ENCODE results near the gene RABL3.
"Not testable (repeated sequence)": the region's sequence is repeated elsewhere in the genome, so short reads cannot be mapped to it uniquely, and the experiment has no call there.

RABL3 gene

GRCh38 chr3:120682095-120682681 lies 60.1 kb downstream of the RABL3 start, which contains the start of gene HGD:
HGD (minus strand) TSS chr3:120682239; CDS start chr3:120682111, 128 bp downstream.
- DNase-seq, result no peak

- no peak for DNase-seq
Observed at GRCh38 chr3:120681506-120682038, 60.7 kb downstream of the RABL3 start.

GRCh38 chr3:120681018-120681417 lies 61.3 kb downstream of the RABL3 start:
- no peak for DNase-seq

GRCh38 chr3:120680193-120680894 lies 62.0 kb downstream of the RABL3 start:
- DNase-seq, result no peak

GRCh38 chr3:120678984-120679383 lies 63.3 kb downstream of the RABL3 start:
- no peak for DNase-seq

GRCh38 chr3:120678331-120678947 lies 63.9 kb downstream of the RABL3 start:
- DNase-seq, result peak; percentile 27

GRCh38 chr3:120677193-120677592 lies 65.1 kb downstream of the RABL3 start:
- not testable (repeated sequence) for DNase-seq

- DNase-seq, result no peak
Observed at GRCh38 chr3:120673116-120673515, 69.2 kb downstream of the RABL3 start.

GRCh38 chr3:120670576-120670975 lies 71.7 kb downstream of the RABL3 start:
- no peak for DNase-seq

GRCh38 chr3:120664926-120665325 lies 77.4 kb downstream of the RABL3 start:
- no peak for DNase-seq

GRCh38 chr3:120661945-120662344 lies 80.4 kb downstream of the RABL3 start:
- no peak for DNase-seq

- DNase-seq, result no peak
Observed at GRCh38 chr3:120661106-120661905, 81.0 kb downstream of the RABL3 start.

- no peak for DNase-seq
Observed at GRCh38 chr3:120659834-120660233, 82.5 kb downstream of the RABL3 start.

GRCh38 chr3:120659285-120659684 lies 83.0 kb downstream of the RABL3 start:
- DNase-seq, result no peak

- no peak for DNase-seq
Observed at GRCh38 chr3:120652896-120653545, 89.3 kb downstream of the RABL3 start.

GRCh38 chr3:120652281-120652680 lies 90.0 kb downstream of the RABL3 start:
- DNase-seq, result no peak

GRCh38 chr3:120650311-120650710 lies 92.0 kb downstream of the RABL3 start:
- DNase-seq, result no peak

GRCh38 chr3:120649830-120650233 lies 92.5 kb downstream of the RABL3 start:
- no peak for DNase-seq

GRCh38 chr3:120648290-120648689 lies 94.0 kb downstream of the RABL3 start:
- no peak for DNase-seq

- no peak for DNase-seq
Observed at GRCh38 chr3:120646771-120647432, 95.4 kb downstream of the RABL3 start.

GRCh38 chr3:120645083-120645845 lies 97.1 kb downstream of the RABL3 start:
- no peak for DNase-seq

Measured in amniotic stem cell (primary cell).